Activated CD4-positive, alpha-beta T cell treated with anti-CD3 and anti-CD28 coated beads, Interleukin-2, amount 10 ng/mL, durations not matched to agents 24 days and 14 days (primary cell): ENCODE data around the gene GLIS1. TPM values are rescaled to one million over a fixed set of nuclear protein-coding genes. Genes with fewer than 3 reads are reported as not detected.

Experiments used
- DNase-seq: peaks from one replicate; pipeline ENCODE4 v3.0.0; 2022
- H3K27ac Mint-ChIP-seq: one replicate; pipeline ENCODE4 v1.8.0; 2022; ENCODE audit warnings: mild to moderate bottlenecking, mixed read lengths
- H3K27me3 Mint-ChIP-seq: one replicate; pipeline ENCODE4 v1.8.0; 2022; ENCODE audit warnings: mixed read lengths
- H3K36me3 Mint-ChIP-seq: one replicate; pipeline ENCODE4 v1.8.0; 2022; ENCODE audit warnings: low read depth, mild to moderate bottlenecking, mixed read lengths
- H3K4me1 Mint-ChIP-seq: one replicate; pipeline ENCODE4 v1.8.0; 2021; ENCODE audit warnings: mixed read lengths
- H3K4me3 Mint-ChIP-seq: one replicate; pipeline ENCODE4 v1.8.0; 2022; ENCODE audit warnings: mild to moderate bottlenecking, moderate library complexity, mixed read lengths
- H3K9me3 Mint-ChIP-seq: one replicate; pipeline ENCODE4 v1.8.0; 2021; ENCODE audit warnings: mixed read lengths
- intact Hi-C: fragments of 100-400 bp; cut with micrococcal nuclease; formaldehyde crosslinking; loops from one replicate; pipeline ENCODE4 v1.15.1; 2023
- total RNA-seq: library from RNA; stranded (reverse); gene quantifications from 2 replicates; pipeline ENCODE4 v1.2.3, GENCODE V29; 2022

GLIS1 gene
- total RNA-seq, 1 donor from 2014 or later, result not detected

DNA sequence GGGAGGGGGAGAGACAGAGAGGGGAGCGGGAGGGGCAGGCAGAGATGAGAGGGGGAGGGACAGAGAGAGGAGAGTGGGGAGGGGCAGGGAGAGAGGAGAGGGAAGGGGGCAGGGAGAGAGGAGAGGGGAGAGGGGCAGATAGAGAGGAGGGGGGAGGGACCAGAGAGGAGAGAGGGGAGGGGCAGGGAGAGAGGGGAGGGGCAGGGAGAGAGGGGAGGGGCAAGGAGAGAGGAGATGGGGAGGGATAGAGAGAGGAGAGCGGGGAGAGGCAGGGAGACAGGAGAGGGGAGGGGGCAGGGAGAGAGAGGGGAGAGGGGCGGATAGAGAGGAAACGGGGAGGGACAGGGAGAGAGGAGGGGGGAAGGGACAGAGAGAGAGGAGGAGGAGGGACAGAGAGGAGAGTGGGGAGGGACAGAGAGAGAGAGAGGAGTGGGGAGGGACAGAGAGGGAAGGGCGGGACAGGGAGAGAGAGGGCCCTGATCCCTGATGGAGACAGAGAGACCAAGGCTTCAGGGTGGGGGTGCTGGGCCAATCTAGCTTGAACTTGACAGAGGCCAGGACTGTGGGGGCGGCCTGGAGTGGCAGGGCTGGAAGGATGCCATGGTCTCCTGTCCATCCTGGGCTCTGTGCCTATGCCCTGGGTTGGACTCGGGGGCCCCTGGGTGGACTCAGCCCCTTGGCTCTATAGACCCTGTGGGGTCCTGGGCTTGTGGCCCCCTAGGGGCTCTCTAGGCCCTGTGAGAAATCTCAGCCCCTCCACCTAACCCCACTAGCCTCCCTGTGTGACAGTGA, 236.1 kb downstream of the GLIS1 start:
- intact Hi-C loops, result no loop called here
- no peak overlapping the region for H3K4me3 Mint-ChIP-seq
- H3K4me1 Mint-ChIP-seq, result peaks cover 3% of the 10 kb centered on the region
- no peak overlapping the region for H3K27ac Mint-ChIP-seq
- no peaks in the 10 kb centered on the region for H3K27me3 Mint-ChIP-seq
- H3K36me3 Mint-ChIP-seq, result no peaks in the 10 kb centered on the region
- H3K9me3 Mint-ChIP-seq, result no peaks in the 10 kb centered on the region
- no peak for DNase-seq

DNA sequence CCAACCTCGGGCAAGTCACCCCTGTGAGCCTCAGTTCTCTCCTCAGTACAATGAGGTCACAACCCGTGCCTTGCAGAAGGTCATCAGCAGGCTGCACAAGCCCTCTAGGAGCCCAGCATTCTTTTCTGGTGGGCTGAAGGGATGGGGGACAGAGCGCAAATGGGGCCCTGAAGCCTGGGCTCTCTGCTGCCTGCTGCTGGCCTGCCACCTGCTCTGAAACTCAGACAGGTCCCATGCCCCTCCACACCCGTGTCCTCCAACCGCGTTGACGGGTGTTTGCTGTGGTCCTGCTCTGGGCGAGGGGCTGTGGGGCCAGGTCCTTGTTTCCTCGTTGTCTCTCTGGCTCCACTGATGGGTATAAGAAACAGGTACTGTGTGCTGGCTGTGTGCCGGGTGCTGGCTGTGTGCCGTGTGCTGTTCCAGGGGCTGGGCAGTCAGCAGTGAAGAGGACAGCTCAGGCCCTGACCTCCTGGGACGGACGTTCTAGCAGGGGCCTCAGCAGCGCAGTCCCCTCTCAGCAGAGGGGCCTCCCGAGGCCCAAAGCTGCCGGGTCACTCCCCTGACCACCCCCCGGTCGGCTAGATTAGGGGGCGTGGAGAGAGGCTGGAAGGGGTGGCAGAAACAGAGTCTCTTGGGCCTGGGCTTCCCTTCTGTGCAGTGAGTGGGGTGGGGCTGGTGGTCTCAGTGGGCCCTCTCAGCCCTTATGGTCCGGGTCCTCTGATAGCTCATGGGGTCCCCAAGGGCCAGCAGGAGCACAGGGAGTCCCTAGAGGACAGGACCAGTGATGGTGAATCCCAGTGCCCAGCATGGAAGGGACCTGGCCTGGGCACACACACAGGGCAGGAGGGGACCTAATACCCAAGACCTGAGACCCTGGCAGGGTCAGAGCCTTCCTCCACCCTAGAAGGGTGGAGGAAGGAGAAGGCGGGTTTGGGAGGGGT, 237.6 kb downstream of the GLIS1 start:
- intact Hi-C loops, result no loop called here
- H3K36me3 Mint-ChIP-seq, result no peaks in the 10 kb centered on the region
- DNase-seq, result no peak
- H3K4me3 Mint-ChIP-seq, result no peak overlapping the region
- no peaks in the 10 kb centered on the region for H3K9me3 Mint-ChIP-seq
- peaks cover 3% of the 10 kb centered on the region for H3K4me1 Mint-ChIP-seq
- H3K27ac Mint-ChIP-seq, result no peak overlapping the region
- H3K27me3 Mint-ChIP-seq, result no peaks in the 10 kb centered on the region

DNA sequence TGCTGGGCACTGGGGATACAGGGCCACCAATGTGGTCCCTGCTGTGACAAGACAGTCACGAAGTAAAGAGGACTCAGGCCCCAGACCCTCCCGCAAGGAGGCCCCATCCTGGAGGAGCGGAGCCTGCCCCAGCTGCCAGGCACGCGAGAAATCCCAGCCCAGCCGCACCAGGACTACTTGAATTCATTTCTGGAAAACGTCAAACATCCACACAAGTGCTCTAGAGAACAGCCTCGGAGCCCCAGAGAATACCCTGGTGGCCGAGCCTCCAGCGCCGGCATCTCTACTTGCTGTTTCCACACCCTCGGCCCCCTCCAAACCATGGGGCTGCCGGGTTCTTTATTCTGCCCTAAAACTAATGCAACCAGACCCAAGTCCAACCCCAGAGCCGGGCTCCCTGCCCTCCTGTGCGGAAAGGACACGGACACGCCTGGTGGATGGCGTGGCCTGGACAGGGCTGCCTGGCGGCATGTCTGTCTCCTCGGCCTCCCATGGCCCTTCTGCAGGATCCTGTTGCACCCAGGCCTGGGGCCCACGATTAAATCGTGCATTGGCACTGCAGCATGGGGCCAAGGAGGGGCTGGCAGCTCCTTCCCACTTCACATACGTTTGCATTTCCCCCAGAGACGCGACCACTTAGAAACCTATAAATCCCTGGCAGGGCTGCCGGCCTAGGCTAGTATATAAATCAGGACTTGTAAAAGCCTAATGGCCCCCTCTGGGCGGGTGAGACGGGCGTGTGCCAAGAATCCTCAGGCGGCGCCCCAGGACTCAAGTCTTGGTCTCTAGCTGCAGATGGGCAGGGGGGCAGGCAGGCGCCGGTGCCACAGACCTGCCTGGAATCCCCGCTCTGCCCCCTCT, 238.5 kb downstream of the GLIS1 start:
- H3K36me3 Mint-ChIP-seq, result no peaks in the 10 kb centered on the region
- H3K27ac Mint-ChIP-seq, result no peak overlapping the region
- H3K4me1 Mint-ChIP-seq, result peaks cover 3% of the 10 kb centered on the region
- H3K4me3 Mint-ChIP-seq, result no peak overlapping the region
- no peaks in the 10 kb centered on the region for H3K27me3 Mint-ChIP-seq
- H3K9me3 Mint-ChIP-seq, result no peaks in the 10 kb centered on the region
- intact Hi-C loops, result no loop called here
- DNase-seq, result no peak

DNA sequence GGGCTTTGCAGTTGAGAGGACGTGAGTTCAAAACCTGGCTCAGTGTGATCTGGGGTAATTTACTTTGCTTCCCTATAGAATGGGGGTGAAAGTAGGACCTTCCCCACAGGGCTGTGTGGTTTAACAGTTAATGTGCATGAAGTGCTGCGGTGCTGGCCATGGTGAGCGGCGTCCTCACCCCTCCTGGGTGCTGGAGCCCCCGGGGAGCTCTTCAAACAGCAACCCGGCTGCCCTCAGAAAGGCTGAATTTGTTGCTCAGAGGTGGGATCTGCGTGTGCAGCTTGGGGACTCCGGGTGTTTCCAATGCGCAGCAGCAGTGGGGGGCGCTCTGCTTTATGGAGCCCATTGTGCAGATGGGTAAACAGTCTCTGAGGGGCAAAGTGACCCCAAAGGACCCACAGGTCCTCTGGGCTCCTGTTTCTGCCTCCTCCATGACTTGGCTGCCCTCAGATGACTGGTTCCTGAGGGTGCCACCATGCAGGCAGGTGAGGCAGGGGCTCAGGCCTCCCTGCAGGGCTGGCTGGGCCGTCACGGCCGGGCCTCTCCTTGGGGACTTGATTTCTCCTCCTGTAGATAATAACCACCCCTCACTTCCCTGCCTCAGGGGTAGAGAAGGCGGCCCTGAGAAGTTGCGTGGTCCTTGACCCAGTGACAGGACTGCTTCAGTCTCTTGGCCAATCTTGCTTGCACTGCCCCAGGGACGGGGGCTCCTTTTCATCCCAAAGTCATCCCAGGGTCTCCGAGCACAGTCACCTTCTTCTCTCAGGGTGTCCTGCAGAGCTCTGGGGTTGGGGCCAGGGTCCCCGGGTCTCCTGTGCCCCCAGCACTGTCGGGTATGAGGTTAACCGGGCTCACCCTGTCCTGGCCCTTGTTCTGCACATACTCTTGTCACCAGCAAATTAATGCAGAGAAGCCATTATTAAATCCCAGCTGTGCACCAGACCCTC, 239.4 kb downstream of the GLIS1 start:
- H3K27me3 Mint-ChIP-seq, result no peaks in the 10 kb centered on the region
- H3K36me3 Mint-ChIP-seq, result no peaks in the 10 kb centered on the region
- H3K4me3 Mint-ChIP-seq, result no peak overlapping the region
- intact Hi-C loops, result no loop called here
- H3K4me1 Mint-ChIP-seq, result peaks cover 3% of the 10 kb centered on the region
- no peak overlapping the region for H3K27ac Mint-ChIP-seq
- H3K9me3 Mint-ChIP-seq, result no peaks in the 10 kb centered on the region
- no peak for DNase-seq

DNA sequence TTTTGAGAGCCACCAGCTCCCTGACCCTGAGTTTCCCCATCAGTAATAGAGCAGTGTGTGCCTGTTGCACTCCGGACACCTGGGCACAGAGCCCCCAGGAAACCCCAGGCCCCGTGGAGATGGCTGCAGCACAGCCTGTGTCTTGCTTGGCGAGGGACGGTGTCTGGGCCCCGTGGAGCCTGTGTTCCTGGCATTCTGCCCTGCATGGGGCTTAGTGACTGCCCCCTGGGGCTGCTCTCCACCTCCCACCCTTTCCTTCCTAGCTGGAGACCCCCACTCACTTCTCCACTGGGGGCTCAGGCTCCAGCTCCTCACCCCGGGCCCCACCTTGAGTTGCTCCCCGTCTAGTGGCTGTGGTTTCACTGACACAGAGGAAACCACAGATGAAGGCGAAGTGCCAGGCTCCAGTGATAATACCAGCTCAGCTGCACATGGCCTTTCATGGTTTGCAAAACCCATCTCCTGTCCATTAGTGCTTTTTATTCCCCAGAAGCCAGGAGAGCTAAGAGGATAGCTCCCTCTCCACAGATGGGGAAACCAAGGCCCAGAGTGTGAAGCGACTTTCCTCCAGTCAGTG, 240.3 kb downstream of the GLIS1 start:
- Mint-ChIP-seq H3K36me3 (no peaks in the 10 kb centered on the region), H3K27me3 (peaks cover 3% of the 10 kb centered on the region), H3K4me1 (peaks cover 3% of the 10 kb centered on the region), H3K9me3 (no peaks in the 10 kb centered on the region), H3K27ac (no peak overlapping the region), H3K4me3 (no peak overlapping the region)
- intact Hi-C loops, result no loop called here
- no peak for DNase-seq

DNA sequence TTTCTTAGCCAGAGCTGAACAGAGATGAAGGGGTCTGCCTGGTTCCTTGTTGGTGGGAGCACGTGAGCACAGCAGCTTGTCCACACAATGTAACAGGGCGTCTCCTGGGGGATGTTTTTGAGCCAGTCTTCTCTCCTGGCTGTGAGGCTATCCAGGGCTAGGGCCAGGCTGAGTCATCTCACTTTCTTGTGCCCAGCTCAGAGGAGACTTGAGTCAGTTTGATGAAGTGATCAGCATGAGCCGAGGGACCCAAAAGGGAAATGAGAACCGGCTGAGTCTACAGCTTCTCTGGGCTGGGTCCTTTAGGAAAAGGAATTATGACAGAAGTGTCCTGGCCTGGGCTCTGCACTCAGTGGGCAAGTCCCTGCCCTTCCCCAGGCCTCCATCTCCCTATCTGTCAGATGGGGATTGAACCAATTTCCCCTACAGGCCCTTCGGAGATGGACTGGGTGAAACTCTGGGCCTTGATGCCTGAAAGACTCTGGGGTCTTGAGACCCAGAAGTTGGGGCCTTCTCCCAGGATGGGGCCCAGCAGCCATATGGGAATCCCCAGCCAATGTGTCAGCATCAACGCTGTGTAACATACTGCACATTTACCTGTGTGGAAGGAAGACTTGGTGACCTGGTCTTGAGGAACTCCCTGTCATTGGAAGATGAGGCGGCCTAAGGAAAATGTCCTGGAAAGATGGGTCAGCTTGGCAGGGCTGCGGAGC, 243.2 kb downstream of the GLIS1 start:
- Mint-ChIP-seq H3K36me3 (no peaks in the 10 kb centered on the region), H3K9me3 (no peaks in the 10 kb centered on the region), H3K4me3 (no peak overlapping the region), H3K4me1 (peaks cover 3% of the 10 kb centered on the region), H3K27me3 (peaks cover 7% of the 10 kb centered on the region), H3K27ac (no peak overlapping the region)
- no peak for DNase-seq
- intact Hi-C loops, result no loop called here

DNA sequence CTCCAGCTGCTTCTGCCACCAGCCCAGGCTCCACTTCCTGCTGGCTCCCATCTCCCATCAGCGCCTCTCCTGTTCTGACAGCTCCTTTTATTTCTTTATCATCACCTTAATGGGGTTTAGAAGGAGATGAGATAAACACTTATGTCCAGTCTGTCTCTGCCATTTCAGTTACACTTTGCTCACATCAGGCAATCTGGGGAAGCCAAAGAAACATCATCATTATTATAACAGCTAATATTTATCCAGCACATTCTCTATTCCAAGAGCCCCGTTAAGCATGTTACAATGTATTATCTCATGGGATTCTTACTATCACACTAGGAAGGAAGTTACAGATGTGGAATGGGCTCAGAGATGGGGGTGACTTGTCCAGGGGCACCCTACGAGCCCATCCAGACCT, 248.6 kb downstream of the GLIS1 start:
- Mint-ChIP-seq H3K27ac (no peak overlapping the region), H3K36me3 (no peaks in the 10 kb centered on the region), H3K4me1 (peaks cover 3% of the 10 kb centered on the region), H3K27me3 (peaks cover 13% of the 10 kb centered on the region), H3K9me3 (no peaks in the 10 kb centered on the region), H3K4me3 (no peak overlapping the region)
- DNase-seq, result no peak
- intact Hi-C loops, result no loop called here

DNA sequence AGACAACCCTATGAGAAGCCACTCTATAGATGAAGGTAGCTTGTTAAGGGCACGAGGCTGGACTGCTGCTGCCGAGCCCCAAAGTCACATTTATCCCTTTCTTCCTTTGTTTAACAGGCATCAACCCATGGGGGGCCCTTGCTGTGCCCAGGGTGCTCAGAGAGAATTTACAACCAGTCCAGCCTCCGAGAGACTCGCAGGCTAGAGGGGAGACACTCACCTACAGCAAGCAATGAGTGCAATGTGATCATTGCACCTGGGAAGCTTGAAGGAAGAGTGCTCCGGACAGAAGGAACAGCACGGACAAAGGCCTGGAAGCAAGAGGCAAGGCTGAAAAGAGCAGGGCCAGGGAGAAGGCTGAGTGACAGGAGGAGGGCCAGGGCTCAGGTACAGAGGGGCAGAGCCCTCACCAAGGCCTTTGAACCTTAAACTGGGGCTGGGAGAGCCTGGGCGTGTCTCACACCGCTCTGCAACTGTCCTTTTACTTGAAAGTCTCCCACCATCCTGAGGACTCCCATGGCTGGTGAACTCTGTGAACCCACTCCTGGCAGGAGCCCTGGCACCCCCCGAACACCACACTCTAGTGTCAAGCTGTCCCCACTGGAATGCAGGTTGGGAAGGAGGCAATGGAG, 252.5 kb downstream of the GLIS1 start:
- Mint-ChIP-seq H3K27ac (no peak overlapping the region), H3K4me1 (peaks cover 3% of the 10 kb centered on the region), H3K4me3 (no peak overlapping the region), H3K9me3 (no peaks in the 10 kb centered on the region), H3K27me3 (peaks cover 6% of the 10 kb centered on the region), H3K36me3 (no peaks in the 10 kb centered on the region)
- no peak for DNase-seq
- intact Hi-C loops, result loop anchor here (10.0 kb wide), 1 partner anchor 108 kb away; no protein-coding TSS in a partner anchor

DNA sequence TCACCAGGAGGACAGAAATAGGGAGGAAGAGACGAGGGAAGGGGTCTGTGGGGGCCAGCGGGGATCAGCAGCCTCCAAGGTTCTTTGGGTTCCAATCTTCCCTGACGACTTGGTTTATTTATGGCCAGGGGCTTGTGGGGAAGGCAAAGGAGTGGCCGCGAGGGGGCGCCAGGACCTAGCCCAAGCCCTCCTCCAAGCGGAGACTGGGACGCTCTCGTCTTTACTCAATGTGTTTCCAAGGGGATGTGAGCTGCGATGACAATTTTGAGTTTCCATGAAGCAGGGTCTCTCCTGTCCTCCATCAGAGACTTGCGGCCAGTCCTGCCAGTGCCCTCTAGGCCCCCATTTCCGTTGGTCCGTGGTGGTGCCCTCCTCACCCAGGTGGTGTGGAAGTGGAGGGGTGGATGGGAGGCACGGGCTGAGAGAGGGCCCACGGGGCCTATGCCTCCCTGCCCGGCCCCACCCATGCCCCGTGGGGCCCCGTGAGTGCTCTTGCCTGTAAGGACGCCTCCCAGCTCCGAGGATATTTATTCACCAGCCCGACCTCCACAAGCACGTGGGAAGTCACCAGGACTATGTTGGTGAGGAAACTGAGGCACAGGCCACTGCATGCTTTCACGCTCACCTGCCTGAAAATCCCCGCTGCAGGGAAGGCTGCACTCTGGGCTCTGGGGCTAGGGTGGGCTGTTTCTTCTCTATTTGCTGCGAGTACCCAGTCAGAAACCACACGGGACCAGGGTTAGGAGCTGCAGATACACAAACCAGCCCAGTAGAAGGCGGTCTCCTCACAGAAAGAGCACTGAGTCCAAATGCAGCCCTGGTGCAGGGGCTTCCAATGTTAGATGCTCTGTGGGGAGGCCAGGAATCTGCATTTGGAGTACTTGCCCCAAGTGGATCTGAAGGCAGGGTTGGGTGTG, 253.2 kb downstream of the GLIS1 start:
- Mint-ChIP-seq H3K27me3 (peaks cover 6% of the 10 kb centered on the region), H3K36me3 (no peaks in the 10 kb centered on the region), H3K27ac (no peak overlapping the region), H3K9me3 (no peaks in the 10 kb centered on the region), H3K4me3 (no peak overlapping the region), H3K4me1 (peaks cover 3% of the 10 kb centered on the region)
- intact Hi-C loops, result loop anchor here (1.0 to 10.0 kb wide), 3 partner anchors 109 to 269 kb away; no protein-coding TSS in a partner anchor
- DNase-seq, result peak; percentile 89

DNA sequence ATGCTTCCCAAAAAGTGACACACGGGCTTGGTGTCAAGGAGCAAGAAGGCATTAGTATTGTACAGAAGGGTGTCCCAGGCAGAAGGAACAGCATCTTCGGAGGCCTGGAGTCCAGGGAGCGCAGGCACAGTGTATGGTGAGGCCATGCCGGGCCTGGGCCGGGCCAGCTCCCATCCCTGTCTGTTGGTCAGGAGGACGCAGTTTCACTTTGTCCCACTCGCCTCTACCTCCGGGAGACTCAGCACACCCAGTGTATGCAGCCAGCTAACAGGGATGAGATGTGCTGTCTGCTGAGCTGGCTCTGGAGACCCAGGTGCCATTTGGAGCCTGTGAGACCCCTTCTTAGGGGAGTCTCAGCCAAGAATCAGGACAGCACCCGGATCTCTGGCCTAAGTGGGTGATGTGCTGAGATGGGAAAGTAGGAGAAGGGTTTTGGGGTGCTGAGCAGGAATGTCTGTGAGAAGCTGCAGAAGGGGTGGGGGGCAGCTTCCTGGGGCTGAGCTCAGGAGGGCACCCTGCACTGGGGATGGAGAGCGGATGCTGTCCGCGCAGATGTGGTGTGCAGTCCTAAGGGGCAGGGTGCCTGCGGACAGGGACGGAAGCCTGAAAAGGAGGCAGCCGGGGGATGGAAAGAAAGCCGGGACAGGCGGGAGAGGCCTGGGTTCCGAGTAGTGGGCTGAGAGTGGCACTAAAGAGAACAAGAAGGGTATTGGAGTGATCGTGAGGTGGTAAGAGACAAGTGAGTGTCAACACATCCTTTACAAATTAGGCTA, 254.1 kb downstream of the GLIS1 start:
- no peaks in the 10 kb centered on the region for H3K36me3 Mint-ChIP-seq
- no peak overlapping the region for H3K27ac Mint-ChIP-seq
- peaks cover 3% of the 10 kb centered on the region for H3K4me1 Mint-ChIP-seq
- H3K4me3 Mint-ChIP-seq, result no peak overlapping the region
- peaks cover 7% of the 10 kb centered on the region for H3K27me3 Mint-ChIP-seq
- H3K9me3 Mint-ChIP-seq, result no peaks in the 10 kb centered on the region
- intact Hi-C loops, result loop anchor here (1.0 to 10.0 kb wide), 3 partner anchors 110 to 269 kb away; no protein-coding TSS in a partner anchor
- DNase-seq, result no peak
